ENCODE results near the gene METTL9. TPM values are rescaled to one million over a fixed set of nuclear protein-coding genes. Genes with fewer than 3 reads are reported as not detected.
"Not testable (repeated sequence)": the region's sequence is repeated elsewhere in the genome, so short reads cannot be mapped to it uniquely, and the experiment has no call there.

METTL9 gene
- total RNA-seq, 1 experiment from 2014 or later = 160 TPM

GRCh38 chr16:21685034-21685455 is 85.7 kb downstream of the METTL9 start:
- no peak for DNase-seq (ENCODE audit: low read depth in 1 of 2, low spot score in 2 of 2)
- no peak overlapping the region for H3K4me3 ChIP-seq
- H3K27me3 ChIP-seq (replicated peaks) = no peaks in the 10 kb centered on the region; the same call in 1 of the 2 replicates
- H3K9me3 ChIP-seq (replicated peaks) = no peaks in the 10 kb centered on the region
- no peaks in the 10 kb centered on the region for H3K4me1 ChIP-seq (replicated peaks)
- no peaks in the 10 kb centered on the region for H3K36me3 ChIP-seq
- no peak overlapping the region for H3K27ac ChIP-seq

- Histone ChIP-seq H3K4me1 (replicated peaks) (no peaks in the 10 kb centered on the region), H3K9me3 (replicated peaks) (no peaks in the 10 kb centered on the region), H3K27ac (no peak overlapping the region), H3K27me3 (replicated peaks) (no peaks in the 10 kb centered on the region; the same call in 1 of the 2 replicates), H3K36me3 (no peaks in the 10 kb centered on the region), H3K4me3 (no peak overlapping the region)
- no peak for DNase-seq (ENCODE audit: low read depth in 1 of 2, low spot score in 2 of 2)
These were observed 89.7 kb downstream of the METTL9 start for GRCh38 chr16:21689107-21689506.

GRCh38 chr16:21690967-21691366 is 91.6 kb downstream of the METTL9 start:
- not testable (repeated sequence) for H3K9me3 ChIP-seq (replicated peaks); H3K36me3 ChIP-seq; DNase-seq (ENCODE audit: low read depth in 1 of 2, low spot score in 2 of 2); H3K4me1 ChIP-seq (replicated peaks); H3K27me3 ChIP-seq (replicated peaks); H3K4me3 ChIP-seq; H3K27ac ChIP-seq

GRCh38 chr16:21694609-21695008 is 95.2 kb downstream of the METTL9 start:
- no peak overlapping the region for H3K4me3 ChIP-seq

GRCh38 chr16:21697032-21697431 is 97.7 kb downstream of the METTL9 start:
- H3K36me3 ChIP-seq = no peaks in the 10 kb centered on the region
- no peaks in the 10 kb centered on the region for H3K9me3 ChIP-seq (replicated peaks)
- peaks cover 5% of the 10 kb centered on the region; the same call in 1 of the 2 replicates for H3K27me3 ChIP-seq (replicated peaks)
- no peak for DNase-seq (ENCODE audit: low read depth in 1 of 2, low spot score in 2 of 2)
- no peaks in the 10 kb centered on the region for H3K4me1 ChIP-seq (replicated peaks)
- no peak overlapping the region for H3K4me3 ChIP-seq
- no peak overlapping the region for H3K27ac ChIP-seq

More at GRCh38 chr16:21694609-21695008, 95.2 kb downstream of the METTL9 start:
- DNase-seq (ENCODE audit: low read depth in 1 of 2, low spot score in 2 of 2) = no peak
- Histone ChIP-seq H3K27me3 (replicated peaks) (peaks cover 5% of the 10 kb centered on the region; the same call in 1 of the 2 replicates), H3K27ac (no peak overlapping the region), H3K4me1 (replicated peaks) (no peaks in the 10 kb centered on the region), H3K9me3 (replicated peaks) (no peaks in the 10 kb centered on the region), H3K36me3 (no peaks in the 10 kb centered on the region)

- H3K9me3 ChIP-seq (replicated peaks) = no peaks in the 10 kb centered on the region
- H3K27ac ChIP-seq = no peak overlapping the region
- no peaks in the 10 kb centered on the region for H3K4me1 ChIP-seq (replicated peaks)
- H3K36me3 ChIP-seq = no peaks in the 10 kb centered on the region
- no peak for DNase-seq (ENCODE audit: low read depth in 1 of 2, low spot score in 2 of 2)
- H3K4me3 ChIP-seq = no peak overlapping the region
- peaks cover 5% of the 10 kb centered on the region; the same call in 1 of the 2 replicates for H3K27me3 ChIP-seq (replicated peaks)
These were observed 99.0 kb downstream of the METTL9 start for GRCh38 chr16:21698169-21699032.

- no peak overlapping the region for H3K4me3 ChIP-seq
- H3K36me3 ChIP-seq = no peaks in the 10 kb centered on the region
- no peaks in the 10 kb centered on the region for H3K4me1 ChIP-seq (replicated peaks)
- DNase-seq (ENCODE audit: low read depth in 1 of 2, low spot score in 2 of 2) = no peak
- H3K9me3 ChIP-seq (replicated peaks) = no peaks in the 10 kb centered on the region
- H3K27ac ChIP-seq = no peak overlapping the region
- peaks cover 5% of the 10 kb centered on the region; the same call in 1 of the 2 replicates for H3K27me3 ChIP-seq (replicated peaks)
These were observed 101.9 kb downstream of the METTL9 start for GRCh38 chr16:21701271-21701670.

GRCh38 chr16:21702276-21702675 is 102.9 kb downstream of the METTL9 start:
- Histone ChIP-seq H3K27me3 (replicated peaks) (peaks cover 5% of the 10 kb centered on the region; the same call in 1 of the 2 replicates), H3K27ac (no peak overlapping the region), H3K4me3 (no peak overlapping the region), H3K4me1 (replicated peaks) (no peaks in the 10 kb centered on the region), H3K9me3 (replicated peaks) (no peaks in the 10 kb centered on the region), H3K36me3 (no peaks in the 10 kb centered on the region)
- no peak for DNase-seq (ENCODE audit: low read depth in 1 of 2, low spot score in 2 of 2)

- Histone ChIP-seq H3K4me3 (no peak overlapping the region), H3K9me3 (replicated peaks) (no peaks in the 10 kb centered on the region), H3K4me1 (replicated peaks) (no peaks in the 10 kb centered on the region)
These were observed 103.8 kb downstream of the METTL9 start for GRCh38 chr16:21703156-21703555.

GRCh38 chr16:21703589-21704174 is 104.3 kb downstream of the METTL9 start:
- no peak for DNase-seq (ENCODE audit: low read depth in 1 of 2, low spot score in 2 of 2)
- H3K4me3 ChIP-seq = no peak overlapping the region
- H3K36me3 ChIP-seq = no peaks in the 10 kb centered on the region
- H3K27me3 ChIP-seq (replicated peaks) = no peaks in the 10 kb centered on the region; the same call in none of the 2 replicates
- no peak overlapping the region for H3K27ac ChIP-seq
- no peaks in the 10 kb centered on the region for H3K4me1 ChIP-seq (replicated peaks)
- no peaks in the 10 kb centered on the region for H3K9me3 ChIP-seq (replicated peaks)

More at GRCh38 chr16:21703156-21703555, 103.8 kb downstream of the METTL9 start:
- Histone ChIP-seq H3K27me3 (replicated peaks) (no peaks in the 10 kb centered on the region; the same call in none of the 2 replicates), H3K36me3 (no peaks in the 10 kb centered on the region), H3K27ac (no peak overlapping the region)
- DNase-seq (ENCODE audit: low read depth in 1 of 2, low spot score in 2 of 2) = no peak

- Histone ChIP-seq H3K9me3 (replicated peaks) (no peaks in the 10 kb centered on the region), H3K27ac (no peak overlapping the region), H3K4me1 (replicated peaks) (no peaks in the 10 kb centered on the region), H3K36me3 (no peaks in the 10 kb centered on the region), H3K4me3 (no peak overlapping the region), H3K27me3 (replicated peaks) (no peaks in the 10 kb centered on the region; the same call in none of the 2 replicates)
- DNase-seq (ENCODE audit: low read depth in 1 of 2, low spot score in 2 of 2) = no peak
These were observed 104.9 kb downstream of the METTL9 start for GRCh38 chr16:21704266-21704665.

GRCh38 chr16:21704733-21705132 is 105.4 kb downstream of the METTL9 start:
- H3K4me1 ChIP-seq (replicated peaks) = no peaks in the 10 kb centered on the region
- DNase-seq (ENCODE audit: low read depth in 1 of 2, low spot score in 2 of 2) = no peak
- H3K36me3 ChIP-seq = no peaks in the 10 kb centered on the region
- H3K27me3 ChIP-seq (replicated peaks) = no peaks in the 10 kb centered on the region; the same call in none of the 2 replicates
- H3K4me3 ChIP-seq = no peak overlapping the region
- H3K9me3 ChIP-seq (replicated peaks) = no peaks in the 10 kb centered on the region
- no peak overlapping the region for H3K27ac ChIP-seq

All from SJSA1 (cell line).